Stimulated activated CD4-positive, alpha-beta T cell treated with anti-CD3 and anti-CD28 coated beads, TNF-alpha, amount 100 ng/mL, for 48 hours (primary cell): ENCODE results near the gene ASB11.

Experiments used
- DNase-seq, 3 donors: peaks; one replicate each; pipeline ENCODE4 v3.0.0-alpha.2; 2020; ENCODE audit warnings: low read depth in 3 of 3

ASB11 gene, protein sequence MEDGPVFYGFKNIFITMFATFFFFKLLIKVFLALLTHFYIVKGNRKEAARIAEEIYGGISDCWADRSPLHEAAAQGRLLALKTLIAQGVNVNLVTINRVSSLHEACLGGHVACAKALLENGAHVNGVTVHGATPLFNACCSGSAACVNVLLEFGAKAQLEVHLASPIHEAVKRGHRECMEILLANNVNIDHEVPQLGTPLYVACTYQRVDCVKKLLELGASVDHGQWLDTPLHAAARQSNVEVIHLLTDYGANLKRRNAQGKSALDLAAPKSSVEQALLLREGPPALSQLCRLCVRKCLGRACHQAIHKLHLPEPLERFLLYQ

DNA sequence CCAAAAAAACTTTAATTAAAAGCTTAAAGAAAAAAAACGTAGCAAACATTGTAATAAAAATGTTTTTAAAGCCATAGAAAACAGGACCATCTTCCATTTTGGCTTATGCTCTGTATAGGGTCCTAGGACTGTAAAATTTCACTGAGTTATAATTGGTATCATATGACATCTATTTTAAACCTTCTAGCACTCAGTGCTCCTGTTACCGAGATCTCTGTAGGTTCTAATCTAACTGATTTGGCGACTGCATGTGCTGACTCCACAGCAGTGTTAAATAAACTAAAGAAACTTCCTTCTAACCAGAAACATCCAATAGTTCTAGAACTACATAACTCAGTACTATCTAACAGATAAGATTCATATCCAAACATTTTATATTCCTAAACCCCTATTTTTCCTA lies at the start of gene ASB11:
Gene ASB11 (minus strand): TSS at position 132 of the 400 bp plus-strand sequence. CDS start 35 bp downstream, at position 97.
- DNase-seq, result no peak

DNA sequence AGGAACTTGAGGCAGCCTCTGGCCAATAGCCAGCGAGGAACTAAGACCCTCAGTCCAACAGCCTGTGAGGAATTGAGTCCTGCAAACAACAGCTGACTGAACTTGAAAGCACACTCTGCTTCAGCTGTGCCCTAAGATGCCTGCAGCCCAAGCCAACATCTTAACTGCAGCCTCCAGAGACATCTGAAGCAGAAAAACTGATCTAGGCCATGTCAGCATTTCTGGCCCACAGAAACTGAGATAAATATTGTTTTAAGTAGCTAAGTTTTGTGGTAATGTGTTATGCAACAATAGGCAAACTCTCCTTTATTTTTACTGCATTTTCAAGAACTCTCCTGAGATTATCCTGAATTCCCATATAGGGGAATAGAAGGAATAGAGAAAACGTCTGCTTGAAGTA lies 44.3 kb upstream of the ASB11 start:
- DNase-seq, result no peak

DNA sequence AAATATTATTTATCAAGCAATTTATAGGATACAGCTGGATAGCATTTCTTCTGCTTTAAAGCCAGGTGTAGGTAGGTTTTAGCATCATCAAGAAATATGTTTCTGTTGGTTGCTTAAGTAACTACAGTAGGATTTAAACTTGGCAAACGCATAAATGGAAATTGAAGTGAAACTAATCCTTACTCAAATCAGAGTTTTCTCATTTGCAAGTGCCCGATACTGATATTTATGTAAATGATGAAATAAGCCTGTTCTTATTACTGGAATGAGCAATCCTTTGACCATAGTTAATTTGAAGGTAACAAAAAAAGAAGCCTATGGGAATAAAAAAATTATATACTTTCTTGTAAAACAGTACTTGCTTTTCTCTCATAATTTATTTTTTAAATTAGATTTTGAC lies 43.1 kb upstream of the ASB11 start:
- no peak for DNase-seq

DNA sequence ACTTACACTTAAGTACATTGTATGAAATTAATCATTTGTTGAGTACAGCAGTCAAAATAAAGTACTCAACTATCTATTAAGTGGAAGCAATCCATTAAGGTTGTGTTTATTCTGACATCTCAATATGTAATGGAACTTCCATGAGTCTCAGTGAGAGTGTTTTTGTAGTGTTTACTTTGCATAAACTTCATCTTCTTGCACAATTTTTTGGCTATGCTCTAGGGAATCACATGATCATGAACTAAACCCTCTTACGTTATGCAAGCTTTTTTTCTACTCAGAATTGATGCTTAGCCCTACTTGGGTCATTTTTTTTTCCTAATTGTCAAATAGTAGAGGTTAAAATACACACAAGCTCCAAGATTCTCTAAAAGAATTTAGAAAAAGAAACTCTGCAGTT lies 41.0 kb upstream of the ASB11 start:
- no peak for DNase-seq

DNA sequence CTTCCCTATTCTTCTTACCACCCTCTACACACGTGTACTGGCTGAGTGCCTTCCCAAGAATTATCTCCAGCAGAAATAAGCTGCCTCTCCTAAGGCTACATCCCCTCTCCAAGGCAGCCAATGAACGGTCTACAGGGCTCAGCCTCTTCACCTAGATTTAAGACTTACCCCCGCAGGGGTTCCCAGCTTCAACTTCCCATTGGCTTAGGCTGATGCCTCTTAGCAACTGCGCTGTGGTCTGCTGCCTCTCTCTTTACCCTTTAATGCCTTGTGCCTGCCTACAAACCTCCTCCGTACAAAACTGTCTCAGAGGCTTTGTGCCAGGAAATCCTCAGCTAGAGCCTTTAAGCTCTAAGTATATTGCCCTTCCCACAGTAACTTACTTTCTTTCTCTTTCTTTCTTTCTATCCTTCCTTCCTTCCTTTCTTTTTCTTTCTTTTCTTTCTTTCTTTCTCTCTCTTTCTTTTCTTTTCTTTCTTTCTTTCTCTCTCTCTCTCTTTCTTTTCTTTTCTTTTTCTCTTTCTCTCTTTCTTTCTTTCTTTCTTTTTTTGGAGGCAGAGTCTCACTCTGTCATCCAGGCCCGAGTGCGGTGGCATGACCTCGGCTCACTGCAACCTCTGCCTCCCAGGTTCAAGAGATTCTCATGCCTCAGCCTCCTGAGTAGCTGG lies 35.0 kb upstream of the ASB11 start:
- DNase-seq, result no peak

DNA sequence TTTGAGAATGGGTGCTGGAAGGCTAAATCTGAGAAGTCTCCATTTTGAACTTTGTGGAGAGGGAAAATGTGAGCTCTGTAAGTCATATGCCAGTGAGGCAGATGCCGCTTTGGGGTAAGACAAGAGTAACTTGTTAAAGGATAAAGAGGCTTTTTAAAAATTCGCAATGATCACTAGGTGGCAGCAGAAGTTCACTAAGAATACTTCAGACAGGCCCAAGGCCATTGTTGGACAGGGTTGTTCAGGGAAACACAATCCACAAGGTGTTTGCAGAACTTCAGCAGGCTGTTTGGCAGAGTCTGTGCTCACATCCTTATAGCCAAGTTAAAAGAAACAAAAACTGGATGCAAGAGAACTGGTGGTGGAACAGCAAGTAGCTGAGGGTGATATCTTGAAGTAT lies 33.6 kb upstream of the ASB11 start:
- no peak for DNase-seq

DNA sequence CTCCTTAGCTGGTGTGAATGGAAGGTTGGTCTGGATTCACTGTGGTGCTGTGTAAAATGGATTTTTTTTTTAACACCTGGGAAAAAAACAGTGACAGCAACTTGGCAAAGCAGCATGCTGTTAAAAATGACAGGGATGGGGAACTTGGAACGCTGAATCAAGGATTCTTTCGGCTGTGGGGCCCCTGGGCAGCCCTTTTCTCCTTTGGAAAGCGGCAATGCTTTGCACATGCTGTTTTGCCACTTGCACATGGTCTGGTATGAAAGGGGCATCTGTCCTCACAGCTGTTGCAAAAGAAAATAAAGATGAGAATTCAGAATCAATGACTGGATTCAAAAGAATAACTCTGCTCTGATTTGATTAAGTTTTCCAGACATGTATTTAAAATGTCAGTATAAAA lies 30.5 kb upstream of the ASB11 start:
- DNase-seq, result no peak

DNA sequence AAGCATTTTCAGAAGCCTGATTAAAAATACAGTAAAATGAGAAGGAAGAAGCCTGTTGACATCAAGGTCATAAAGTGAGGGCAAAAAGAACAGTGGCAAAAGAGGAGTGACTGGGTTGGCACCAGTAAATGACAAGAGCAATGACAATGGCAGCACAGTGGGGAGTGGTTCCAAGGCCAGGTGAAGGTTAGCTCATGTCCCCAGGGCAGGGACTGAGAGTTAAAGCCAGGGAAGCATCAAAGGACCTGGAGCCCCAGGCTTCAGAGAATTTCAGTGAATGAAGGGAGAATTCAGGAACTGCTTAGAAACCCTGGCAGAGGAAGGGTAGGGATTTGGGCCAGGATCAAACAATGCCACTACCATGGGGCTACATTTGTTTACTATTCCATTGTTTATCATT lies 28.7 kb upstream of the ASB11 start:
- DNase-seq, result no peak

DNA sequence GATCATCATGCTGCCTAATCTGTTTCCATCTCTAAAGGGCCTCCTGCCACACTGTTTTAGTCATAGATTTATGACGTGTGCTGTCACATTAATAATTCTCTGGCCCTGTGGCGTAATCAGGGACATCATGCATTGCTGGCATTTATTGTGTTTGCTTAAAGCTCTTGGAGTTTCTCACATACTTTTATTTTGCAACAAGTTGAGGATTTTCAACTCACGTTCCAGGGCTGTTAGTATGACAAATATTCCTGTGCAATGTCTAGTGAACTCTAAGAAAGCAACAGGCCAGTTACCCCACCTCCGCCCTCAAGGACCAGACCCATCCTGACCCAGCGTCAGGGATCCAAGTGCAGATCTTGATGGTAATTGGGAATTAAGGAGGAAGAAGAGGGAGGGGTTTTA lies 27.6 kb upstream of the ASB11 start:
- DNase-seq, result no peak

DNA sequence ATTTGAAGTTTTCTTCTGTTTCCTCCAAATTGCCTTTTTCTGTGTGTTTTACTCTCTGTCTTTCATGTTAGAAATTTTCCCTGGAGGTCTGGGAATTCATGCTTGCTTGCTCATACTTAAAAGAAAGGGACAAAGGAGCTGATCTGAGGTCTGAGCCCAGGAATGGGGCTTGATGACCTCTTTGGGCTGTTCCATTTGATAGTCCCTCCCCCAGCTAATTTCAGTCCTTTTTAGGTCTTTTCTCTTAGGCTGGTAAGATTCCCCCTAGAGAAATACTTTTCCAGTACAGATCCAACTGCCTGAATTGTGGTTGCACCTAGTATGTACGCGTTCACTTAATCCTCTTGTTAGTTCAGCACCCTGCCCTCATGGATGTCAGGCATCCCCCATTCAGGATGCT lies 25.4 kb upstream of the ASB11 start:
- DNase-seq, result no peak

DNA sequence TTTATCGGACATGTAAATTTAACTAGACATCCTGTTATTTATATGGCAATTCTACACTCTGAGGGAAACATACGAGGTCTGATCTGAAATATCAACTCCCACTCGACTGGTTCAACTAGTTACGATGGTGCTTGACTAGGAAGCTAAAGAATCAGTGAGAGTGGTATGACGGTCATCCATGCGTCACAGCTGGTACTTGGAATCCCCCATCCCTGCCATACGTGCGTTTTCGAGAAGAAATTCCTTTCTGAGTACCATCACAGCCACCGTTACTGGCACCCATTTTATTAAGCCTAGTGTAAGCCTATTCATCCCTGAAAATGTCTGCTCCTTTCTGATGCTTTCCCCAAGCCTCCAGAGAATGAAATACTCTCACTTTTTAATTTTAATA lies 20.6 kb upstream of the ASB11 start:
- peak in 1 of 3 donors; percentile 13 for DNase-seq

DNA sequence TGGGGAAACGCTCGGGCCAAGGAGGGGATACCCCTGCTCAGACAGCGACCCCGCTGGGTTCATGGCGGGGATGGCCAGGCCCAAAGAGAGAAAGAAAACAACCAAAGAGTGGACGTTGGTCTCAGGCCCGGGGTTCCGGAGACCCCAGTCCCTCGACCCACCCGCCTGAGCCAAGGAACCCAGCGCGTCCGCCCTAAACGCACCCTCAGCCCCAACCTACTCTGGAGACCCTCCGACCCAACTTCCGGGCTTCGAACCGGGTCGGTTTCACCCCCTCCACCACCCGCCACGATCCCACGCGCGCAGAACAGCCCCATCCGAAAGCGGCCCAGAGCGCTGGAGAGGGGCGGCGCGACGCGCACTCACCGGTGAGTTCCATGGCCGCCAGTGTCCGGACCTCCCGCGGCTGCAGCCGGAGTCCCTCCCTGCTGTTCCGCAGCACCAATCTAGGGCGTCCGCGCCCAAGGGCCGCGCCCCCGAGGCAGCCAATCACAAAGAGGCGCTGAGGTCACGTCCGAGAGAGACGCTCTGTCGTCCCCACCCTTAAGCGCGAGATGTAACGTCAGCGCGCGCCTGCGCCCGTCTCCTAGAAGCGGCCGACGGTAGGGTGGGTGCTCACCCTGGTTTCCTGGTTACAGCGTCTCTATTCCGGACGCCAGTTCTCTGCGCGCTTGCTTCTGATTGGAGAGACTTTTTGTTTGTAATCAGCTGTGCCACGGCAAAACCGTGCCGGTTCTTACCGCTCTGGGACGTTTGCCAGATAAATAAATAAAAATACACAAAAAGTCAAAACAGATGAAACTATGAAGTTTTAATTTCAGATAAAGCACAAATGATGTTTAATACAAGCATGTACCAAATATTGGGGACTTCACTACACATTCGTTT lies 19.9 kb upstream of the ASB11 start, which contains the start of gene PIGA:
Gene PIGA (minus strand): TSS at position 389 of the 888 bp plus-strand sequence. CDS start 3,593 bp downstream, outside the sequence.
- peak; percentile 72 to 88 (median 74) for DNase-seq

DNA sequence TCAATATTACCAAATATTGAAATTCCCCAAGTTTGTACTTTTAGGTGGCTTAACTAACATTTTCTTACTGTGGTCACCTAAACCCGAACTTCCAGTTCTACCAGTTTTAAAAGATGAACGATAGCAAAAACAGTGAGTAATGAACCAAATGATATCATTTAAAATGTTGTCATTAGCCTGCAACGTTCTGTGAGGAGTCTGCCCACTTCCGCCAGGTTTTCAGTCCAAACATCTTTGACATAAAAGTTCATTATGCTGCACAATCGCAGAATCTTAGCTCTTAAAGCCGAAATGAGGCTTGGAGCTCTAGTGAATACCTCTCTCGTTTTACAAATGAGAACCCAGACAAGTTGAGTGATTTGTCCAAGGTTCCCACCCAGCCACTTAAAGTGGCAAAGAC lies 19.1 kb upstream of the ASB11 start:
- no peak for DNase-seq

DNA sequence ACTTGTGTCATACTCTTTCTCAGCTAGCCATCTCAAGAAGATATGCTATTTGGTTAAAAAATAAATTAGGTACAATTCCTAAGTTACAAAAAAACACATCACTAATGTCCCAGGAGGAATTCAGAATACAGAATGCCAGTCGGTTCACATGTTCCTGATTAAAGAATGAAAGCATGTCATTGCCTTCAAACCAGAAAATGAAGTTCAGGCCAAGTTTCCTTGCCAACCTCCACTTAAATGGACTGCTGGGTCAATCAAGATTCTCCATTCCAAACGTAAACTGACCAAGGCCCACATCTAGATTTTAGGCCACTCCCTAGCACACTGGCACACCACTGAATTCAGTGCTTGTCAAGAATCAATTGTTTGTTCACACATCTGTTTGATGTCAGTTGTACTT lies 13.4 kb upstream of the ASB11 start:
- no peak for DNase-seq

DNA sequence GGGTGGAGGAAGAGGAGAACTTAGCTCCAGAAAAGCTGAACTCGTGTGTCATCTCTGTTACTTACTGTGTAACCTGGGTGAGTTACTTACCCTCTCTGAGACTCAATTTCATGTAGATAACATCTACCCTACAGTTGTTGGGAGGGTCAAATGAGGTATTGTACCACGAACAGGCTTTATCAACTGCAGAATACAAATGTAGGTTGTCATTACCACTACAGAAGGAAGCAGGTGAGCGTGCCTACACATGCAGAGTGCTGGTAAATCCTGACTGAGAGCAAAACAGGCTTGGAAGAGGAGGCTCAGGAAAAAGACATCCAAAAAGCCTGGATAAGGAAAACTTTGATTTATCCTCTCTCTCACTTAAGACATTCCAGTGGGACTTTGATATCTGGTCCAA lies 12.7 kb upstream of the ASB11 start:
- DNase-seq, result no peak

DNA sequence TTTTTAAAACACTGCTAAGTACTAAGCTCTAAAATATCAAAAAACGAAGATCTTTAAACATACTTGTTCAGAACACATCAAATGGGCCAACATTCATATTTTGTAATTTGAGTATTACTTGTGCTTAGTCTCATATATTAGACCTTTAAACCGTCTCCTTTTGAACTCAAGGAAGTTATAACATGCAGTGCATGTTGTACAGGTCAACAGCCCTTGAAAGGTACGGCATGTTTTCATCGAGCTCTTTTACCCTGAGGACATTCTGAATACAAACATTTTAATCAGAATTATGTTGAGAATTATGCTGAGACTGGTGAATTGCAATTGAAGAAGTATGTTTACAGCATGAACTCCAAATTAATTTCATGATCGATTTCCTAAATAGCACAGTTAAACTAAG lies 7.0 kb upstream of the ASB11 start:
- DNase-seq, result no peak

DNA sequence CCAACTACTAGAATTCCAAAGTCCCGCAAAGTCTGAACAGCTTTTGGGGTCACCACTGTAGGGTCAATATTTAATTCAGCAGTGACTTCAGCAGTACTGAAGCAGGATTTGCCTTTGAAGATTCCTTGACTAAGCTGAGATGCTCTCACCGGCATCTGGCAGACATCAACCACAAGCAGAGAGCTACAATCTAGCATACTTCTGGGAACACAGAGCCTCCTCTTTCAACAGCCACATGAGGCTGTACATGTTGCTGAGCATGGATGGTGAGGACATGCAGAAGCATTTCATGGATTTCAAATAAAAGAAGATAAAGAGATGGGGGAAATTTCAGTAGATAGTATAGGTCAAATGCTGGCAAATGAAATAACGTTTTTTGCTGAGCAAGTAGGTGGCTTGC lies 6.6 kb upstream of the ASB11 start:
- no peak for DNase-seq

DNA sequence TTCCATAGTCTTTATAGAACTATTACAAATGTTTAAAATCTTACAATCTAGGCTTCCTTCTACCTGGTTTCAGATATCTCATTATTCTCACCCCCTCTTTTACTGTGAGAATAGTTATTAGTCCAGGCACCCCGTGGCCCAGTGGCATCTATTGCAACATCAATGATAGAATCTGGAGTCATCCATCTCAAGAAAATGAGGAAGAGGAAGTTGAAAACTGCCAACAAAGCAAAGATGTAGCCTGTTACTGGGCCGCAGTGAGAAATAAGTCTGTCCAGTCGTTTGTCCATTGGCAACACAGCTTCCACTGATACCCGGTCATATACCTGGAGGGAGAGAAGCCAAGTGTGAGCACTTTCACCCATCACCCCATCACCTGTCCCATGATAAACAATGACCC lies 6.0 kb upstream of the ASB11 start:
- no peak for DNase-seq

DNA sequence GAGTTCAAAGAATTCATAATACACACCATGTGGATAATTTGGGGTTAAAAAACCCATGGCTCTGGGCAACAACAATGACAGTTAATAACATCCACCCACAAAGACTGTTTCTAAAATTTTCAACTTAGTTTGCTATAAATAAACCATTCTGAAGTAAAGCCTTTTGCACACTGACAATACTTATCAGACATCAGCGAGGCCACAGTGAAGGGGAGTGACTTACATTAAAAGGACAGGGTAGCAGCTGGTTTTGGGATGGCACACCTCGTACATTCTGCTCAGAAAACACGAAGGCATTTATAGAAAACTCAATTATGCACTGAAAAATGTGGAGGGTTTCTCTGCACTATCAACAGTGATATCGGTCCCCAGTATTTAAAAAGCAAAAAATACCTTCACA lies 4.9 kb upstream of the ASB11 start:
- no peak for DNase-seq

DNA sequence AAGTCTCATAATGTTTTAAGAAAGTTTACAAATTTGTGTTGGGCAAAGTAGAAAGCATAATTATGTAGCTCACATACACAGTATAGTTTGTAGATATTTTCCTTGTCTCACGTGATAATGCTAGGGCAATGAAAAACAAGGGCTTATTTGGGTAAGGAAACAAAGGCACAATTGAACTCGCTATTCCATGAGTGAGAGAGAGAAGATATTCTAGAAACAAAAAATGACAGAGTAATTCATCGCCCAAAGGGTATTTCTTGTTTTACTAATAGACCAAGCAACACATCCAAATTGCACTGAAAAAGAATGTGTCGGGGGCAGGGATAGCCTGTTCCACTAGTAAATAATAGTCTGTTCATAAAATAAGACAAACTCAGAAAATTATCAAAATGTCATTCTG lies 3.6 kb upstream of the ASB11 start:
- no peak for DNase-seq

DNA sequence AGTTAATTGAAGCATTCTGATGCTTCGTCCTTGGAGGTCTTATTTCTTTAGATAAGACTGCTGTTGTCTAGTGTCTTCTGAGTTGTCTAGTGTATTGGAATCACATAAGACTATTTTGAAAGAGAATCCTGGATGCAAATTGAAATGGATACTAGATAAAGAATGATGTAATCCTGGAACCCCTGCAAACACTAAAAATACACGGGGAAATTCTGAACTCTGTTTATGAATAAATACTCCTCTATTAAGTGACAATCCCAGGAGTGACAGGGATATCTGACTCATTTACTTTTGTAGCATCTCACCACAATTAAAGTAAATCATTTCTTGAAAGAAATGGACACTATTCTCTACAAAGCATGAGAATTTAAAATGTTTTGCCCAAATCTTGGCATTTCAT lies 968 bp downstream of the ASB11 start:
- DNase-seq, result no peak

DNA sequence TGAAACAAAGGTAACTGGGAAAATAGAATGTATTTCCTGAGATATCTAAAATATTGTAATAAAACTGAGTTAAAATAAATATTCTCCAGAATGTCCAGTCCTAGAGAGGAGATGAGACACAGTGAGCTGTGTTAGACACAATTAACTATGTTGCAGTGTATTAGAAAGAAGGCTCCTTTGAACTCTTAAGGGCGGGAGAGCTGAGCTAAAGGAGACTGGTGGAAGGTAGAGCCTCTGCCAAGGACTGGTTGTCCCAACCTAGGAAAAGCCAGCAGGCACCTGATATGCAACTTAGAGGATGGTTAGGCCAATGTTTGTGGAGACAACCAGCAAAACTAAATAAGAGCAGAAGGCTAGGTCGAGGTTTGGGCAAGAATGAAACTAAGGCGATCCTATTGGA lies 4.3 kb downstream of the ASB11 start:
- DNase-seq, result no peak

DNA sequence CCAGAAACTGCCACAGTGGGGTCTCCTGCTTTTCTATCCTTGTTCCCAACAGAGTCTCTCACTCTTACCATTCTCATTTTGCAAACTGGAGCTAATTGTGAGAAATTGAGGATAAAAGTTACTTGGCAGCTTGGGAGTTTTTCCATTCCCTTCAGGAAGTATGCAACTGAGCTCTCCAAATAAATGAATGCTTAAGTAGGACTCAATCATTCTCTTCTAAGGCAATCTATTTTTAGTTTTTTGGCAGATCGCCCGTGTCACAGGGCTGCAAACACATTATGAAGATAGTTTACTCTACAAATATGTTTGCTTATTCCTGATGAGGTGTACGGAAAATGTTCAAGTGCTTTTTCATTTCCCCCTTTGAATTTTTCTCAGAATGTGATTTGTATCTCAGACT lies 5.3 kb downstream of the ASB11 start:
- no peak for DNase-seq
